Bronchial epithelial cell (primary cell): Measurements from ENCODE around the gene DMBX1. TPM values are rescaled to one million over a fixed set of nuclear protein-coding genes. Genes with fewer than 3 reads are reported as not detected.

Experiments used
- DNase-seq: peaks from one replicate; pipeline ENCODE4 v3.0.0-alpha.2; 2010; ENCODE audit warnings: low read depth
- FAIRE-seq: peaks from 2 replicates; lab custom pipeline; 2011; peaks lifted over from hg19 to GRCh38; lab: Jason Lieb, UNC
- H3K27me3 ChIP-seq: 2 replicates; pipeline ENCODE4 v1.5.1; 2011; ENCODE audit warnings: low read length; ENCODE audit not compliant: control insufficient read depth, insufficient read depth
- H3K36me3 ChIP-seq: 2 replicates; pipeline ENCODE4 v1.5.1; 2011; ENCODE audit warnings: low read length; ENCODE audit not compliant: control insufficient read depth, insufficient read depth
- H3K4me3 ChIP-seq: 2 replicates; pipeline ENCODE4 v1.5.1; 2011; ENCODE audit warnings: mild to moderate bottlenecking, low read depth, low read length, control low read depth
- total RNA-seq: library from RNA; depleted of rRNA; stranded (reverse); fragments of >200 nt; gene quantifications from 2 replicates; pipeline ENCODE4 v1.2.1, GENCODE V29; 2014
- TF ChIP-seq, protein P1 (sequence below): IDR thresholded peaks from 2 replicates; pipeline ENCODE4 v1.5.1; 2011; ENCODE audit warnings: mild to moderate bottlenecking, moderate library complexity, low read length, control low read depth, inconsistent platforms; ENCODE audit not compliant: insufficient read depth, severe bottlenecking

Gene DMBX1
- total RNA-seq, 1 donor from 2014 or later = not detected

DNA sequence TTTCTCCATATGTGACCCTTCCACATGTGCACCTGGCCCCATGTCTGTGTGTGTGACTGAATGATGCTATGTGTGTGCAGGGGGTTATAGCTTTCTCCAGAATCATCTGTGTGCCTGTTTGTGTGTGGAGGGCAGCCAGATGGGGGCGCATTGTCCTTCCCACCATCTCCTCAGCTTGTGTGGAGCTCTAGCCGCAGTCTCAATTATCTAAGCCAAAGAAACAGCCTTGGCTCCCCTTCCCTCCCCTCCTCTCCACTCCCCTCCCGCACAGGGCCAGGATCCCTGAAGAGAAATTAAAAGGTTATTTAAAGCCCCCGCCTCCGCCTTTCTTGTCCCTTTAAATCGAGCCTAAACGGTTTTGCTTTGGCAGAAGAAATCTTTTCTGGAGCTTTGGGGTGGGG is 1.8 kb upstream of the DMBX1 start:
- DNase-seq = no peak
- FAIRE-seq = no peak
- Histone ChIP-seq H3K4me3 (no peak overlapping the region), H3K27me3 (peaks cover 68% of the 10 kb centered on the region), H3K36me3 (no peaks in the 10 kb centered on the region)
- TF ChIP-seq, protein P1, sequence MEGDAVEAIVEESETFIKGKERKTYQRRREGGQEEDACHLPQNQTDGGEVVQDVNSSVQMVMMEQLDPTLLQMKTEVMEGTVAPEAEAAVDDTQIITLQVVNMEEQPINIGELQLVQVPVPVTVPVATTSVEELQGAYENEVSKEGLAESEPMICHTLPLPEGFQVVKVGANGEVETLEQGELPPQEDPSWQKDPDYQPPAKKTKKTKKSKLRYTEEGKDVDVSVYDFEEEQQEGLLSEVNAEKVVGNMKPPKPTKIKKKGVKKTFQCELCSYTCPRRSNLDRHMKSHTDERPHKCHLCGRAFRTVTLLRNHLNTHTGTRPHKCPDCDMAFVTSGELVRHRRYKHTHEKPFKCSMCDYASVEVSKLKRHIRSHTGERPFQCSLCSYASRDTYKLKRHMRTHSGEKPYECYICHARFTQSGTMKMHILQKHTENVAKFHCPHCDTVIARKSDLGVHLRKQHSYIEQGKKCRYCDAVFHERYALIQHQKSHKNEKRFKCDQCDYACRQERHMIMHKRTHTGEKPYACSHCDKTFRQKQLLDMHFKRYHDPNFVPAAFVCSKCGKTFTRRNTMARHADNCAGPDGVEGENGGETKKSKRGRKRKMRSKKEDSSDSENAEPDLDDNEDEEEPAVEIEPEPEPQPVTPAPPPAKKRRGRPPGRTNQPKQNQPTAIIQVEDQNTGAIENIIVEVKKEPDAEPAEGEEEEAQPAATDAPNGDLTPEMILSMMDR = peak; percentile 15

DNA sequence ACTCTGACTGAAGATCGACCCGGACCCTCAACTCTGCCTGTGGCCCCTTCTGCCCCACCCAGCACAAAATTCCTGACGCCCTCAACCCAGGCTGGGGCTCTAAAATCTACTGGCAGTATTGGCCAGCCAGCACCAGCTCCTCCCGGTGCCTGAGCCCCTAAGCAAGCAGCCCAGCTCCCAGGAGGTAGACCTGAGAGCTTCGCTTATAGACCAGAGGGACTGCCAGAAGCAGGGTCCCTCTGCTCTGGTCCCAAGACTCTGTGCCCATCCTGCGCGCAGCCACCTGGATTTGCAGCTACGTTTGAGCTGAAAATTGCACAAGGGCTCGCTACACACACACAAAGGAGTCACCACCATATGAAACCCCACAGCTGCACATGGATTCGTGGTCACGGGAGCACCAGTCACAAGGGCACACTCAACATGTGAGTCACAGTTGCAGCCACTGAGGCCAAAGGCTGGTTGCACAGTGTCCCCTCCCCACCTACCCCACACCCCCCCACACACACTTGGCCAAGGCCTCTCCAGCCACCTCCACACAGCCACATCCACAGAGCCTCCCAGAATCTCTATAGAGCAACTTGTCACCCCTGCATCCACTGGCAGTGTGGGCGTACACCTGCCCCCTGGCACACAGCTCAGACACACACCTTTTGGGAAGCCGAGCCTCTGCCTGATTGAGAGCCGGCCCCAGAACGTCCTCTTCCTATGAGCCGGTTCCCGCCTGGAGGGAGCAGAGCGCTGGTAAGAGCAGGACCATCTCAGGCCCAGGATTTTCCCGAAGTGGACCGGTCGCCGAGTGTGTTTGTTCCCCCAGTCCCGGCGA is 1.1 kb upstream of the DMBX1 start:
- TF ChIP-seq, protein P1 = no peak
- no peaks in the 10 kb centered on the region for H3K36me3 ChIP-seq
- no peak for FAIRE-seq
- H3K27me3 ChIP-seq = peaks cover 67% of the 10 kb centered on the region
- no peak overlapping the region for H3K4me3 ChIP-seq
- DNase-seq = peak; percentile 11

DNA sequence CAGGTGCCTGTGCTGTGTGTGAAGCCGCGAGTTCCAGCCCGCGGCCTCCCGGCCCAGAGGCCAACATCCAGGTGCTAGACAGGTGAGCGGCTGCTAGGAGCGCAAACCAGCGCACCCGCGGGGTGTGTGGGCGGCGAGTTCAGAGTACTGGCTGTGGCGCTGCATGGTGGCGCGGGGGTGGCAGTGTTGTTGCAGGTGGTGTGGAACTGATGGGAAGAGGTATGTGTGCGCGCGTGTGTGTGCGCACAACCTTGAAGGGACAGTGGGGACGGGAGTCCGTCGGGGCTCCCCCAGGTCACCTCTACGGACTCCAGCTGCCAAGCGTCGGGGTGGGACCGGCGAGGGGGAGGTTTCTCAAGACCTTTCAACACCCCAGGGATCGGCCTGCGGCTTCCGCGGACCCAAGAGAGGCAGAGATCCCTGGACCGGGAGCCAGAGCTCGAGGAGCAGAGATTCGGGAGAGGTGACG is 433 bp upstream of the DMBX1 start:
- Histone ChIP-seq H3K36me3 (no peaks in the 10 kb centered on the region), H3K4me3 (peak overlapping the region; percentile 27), H3K27me3 (peaks cover 67% of the 10 kb centered on the region)
- TF ChIP-seq, protein P1 = no peak
- FAIRE-seq (no peak), DNase-seq (no peak)

DNA sequence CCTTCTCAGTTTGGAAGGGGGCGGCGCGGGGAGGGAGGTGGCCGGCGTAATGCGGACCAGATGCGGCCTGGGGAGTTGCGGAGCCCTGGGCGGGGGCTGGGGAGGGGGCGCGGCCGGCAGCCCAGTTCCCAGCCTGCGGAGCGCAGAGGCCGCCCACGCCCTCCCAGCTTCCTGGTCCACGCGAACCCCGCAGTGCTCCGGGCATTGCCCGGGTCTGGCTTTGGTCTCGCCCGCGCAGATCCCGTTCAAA is 695 bp downstream of the DMBX1 start:
- TF ChIP-seq, protein P1 = no peak
- DNase-seq (no peak), FAIRE-seq (no peak)
- Histone ChIP-seq H3K36me3 (no peaks in the 10 kb centered on the region), H3K4me3 (no peak overlapping the region), H3K27me3 (peaks cover 63% of the 10 kb centered on the region)

DNA sequence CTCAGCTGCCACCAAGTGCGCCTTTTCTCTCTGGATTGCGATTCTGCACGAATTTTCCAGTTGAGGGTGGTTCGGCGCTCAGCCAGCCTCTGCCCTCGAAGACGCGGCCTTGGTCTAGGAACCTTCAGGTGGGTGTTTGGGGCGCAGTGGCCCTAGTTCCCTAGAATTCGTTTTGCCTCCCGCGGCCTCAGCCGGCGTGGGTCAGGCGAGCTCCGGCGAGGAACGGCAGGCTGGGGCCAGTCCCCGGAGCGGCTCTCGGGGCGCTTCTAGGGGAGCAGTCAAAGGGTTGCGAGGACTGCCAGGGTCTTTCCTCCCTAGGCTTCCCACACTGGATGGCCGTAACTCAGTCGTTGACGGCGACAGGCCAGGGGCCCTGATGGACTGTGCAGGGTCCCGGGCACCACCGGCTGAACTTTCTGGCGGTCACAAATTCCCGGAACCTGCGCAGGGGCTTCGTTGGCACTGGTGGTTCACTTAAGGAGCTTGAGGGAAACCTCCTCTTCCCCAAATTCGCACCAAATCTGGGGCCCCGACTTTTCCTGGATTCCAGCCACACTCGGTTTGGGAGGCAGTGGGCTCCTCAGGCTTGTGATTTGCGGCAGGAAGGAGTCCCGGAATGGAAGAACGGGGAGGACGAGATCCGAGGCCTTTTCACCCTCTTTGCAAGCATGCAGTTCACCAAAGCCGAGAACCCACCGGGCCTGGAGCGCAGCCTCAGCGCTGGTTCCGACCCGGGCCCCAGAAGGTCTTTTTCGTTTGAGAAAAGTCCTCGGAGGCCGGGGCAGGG is 1.2 kb downstream of the DMBX1 start:
- DNase-seq (no peak), FAIRE-seq (no peak)
- H3K27me3 ChIP-seq = peaks cover 60% of the 10 kb centered on the region
- H3K36me3 ChIP-seq = no peaks in the 10 kb centered on the region
- no peak overlapping the region for H3K4me3 ChIP-seq
- TF ChIP-seq, protein P1 = no peak
